ENCODE data around the gene PLEKHH2.

- TF ChIP-seq CTCF (IDR thresholded peaks at IDR 0.05) (no peak), ZFX (IDR thresholded peaks at IDR 0.05; ENCODE audit: borderline replicate concordance) (no peak)
Measured at GRCh38 chr2:43810452-43810851, 173.4 kb downstream of the PLEKHH2 start.
